Measurements from ENCODE around the gene UNC119B.

UNC119B gene

DNA sequence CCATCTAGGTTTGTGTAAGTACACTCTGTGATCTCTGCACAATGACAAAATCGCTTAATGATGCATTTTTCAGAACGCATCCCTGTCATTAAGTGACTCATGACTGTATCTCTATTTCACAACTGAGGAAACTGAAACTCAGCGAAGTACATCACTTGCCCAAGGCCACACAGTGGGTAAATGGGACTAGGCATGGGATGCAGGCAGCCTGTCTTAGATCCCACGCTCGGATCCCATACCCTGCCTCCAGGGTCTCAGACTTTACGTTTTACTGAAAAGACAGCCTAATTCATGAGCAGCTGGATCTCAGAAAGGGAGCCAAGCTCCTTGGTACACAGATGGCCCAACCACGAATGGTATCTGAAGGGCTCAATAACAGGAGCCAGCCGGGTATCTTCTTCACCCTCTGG lies 25.7 kb upstream of the UNC119B start:
- Histone ChIP-seq H3K9me3 (ENCODE audit: insufficient read depth, low read length) (no peaks in the 10 kb centered on the region), H3K36me3 (ENCODE audit: insufficient read depth, insufficient read length, low read length) (no peaks in the 10 kb centered on the region), H3K9ac (ENCODE audit: insufficient read length, low read depth) (no peak overlapping the region), H3K4me3 (ENCODE audit: insufficient read length, low read depth) (no peak overlapping the region), H3K27me3 (ENCODE audit: insufficient read depth, insufficient read length) (no peaks in the 10 kb centered on the region), H3K4me1 (ENCODE audit: insufficient read depth, insufficient read length) (peaks cover 6% of the 10 kb centered on the region)
- no peak for DNase-seq (ENCODE audit: low read depth, low spot score)
- no peak for TF ChIP-seq SUZ12 (IDR thresholded peaks at IDR 0.05; ENCODE audit: extremely low read depth, insufficient read depth, insufficient read length)
- TF ChIP-seq YY1 (IDR thresholded peaks at IDR 0.05; ENCODE audit: insufficient read depth, insufficient read length) = no peak
- TF ChIP-seq ZNF274 (IDR thresholded peaks at IDR 0.05; ENCODE audit: low read depth, low read length) = no peak

DNA sequence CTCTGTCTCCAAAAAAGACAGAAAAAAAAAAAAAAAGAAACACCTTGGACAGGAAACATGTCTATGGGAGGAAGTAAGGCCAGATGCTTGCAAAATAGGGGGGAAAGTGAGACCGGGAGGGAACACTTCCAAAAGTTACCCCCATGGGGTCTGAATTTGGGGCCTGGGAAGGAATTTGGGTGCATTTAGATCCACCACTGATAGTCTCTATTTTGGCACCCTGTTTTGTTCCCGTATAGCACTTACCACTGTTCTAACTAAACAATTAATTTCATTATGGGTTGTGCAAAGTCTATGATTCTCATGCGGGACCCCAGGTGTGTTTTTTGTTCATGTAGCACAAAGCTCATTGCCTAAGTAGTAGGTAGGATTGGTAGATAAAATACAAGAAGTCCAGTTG lies 24.7 kb upstream of the UNC119B start:
- DNase-seq (ENCODE audit: low read depth, low spot score) = no peak
- Histone ChIP-seq H3K36me3 (ENCODE audit: insufficient read depth, insufficient read length, low read length) (peaks cover under 1% of the 10 kb centered on the region), H3K27me3 (ENCODE audit: insufficient read depth, insufficient read length) (no peaks in the 10 kb centered on the region), H3K4me3 (ENCODE audit: insufficient read length, low read depth) (no peak overlapping the region), H3K4me1 (ENCODE audit: insufficient read depth, insufficient read length) (peaks cover 8% of the 10 kb centered on the region), H3K9ac (ENCODE audit: insufficient read length, low read depth) (no peak overlapping the region), H3K9me3 (ENCODE audit: insufficient read depth, low read length) (no peaks in the 10 kb centered on the region)
- TF ChIP-seq SUZ12 (IDR thresholded peaks at IDR 0.05; ENCODE audit: extremely low read depth, insufficient read depth, insufficient read length) (no peak), YY1 (IDR thresholded peaks at IDR 0.05; ENCODE audit: insufficient read depth, insufficient read length) (no peak), ZNF274 (IDR thresholded peaks at IDR 0.05; ENCODE audit: low read depth, low read length) (no peak)

DNA sequence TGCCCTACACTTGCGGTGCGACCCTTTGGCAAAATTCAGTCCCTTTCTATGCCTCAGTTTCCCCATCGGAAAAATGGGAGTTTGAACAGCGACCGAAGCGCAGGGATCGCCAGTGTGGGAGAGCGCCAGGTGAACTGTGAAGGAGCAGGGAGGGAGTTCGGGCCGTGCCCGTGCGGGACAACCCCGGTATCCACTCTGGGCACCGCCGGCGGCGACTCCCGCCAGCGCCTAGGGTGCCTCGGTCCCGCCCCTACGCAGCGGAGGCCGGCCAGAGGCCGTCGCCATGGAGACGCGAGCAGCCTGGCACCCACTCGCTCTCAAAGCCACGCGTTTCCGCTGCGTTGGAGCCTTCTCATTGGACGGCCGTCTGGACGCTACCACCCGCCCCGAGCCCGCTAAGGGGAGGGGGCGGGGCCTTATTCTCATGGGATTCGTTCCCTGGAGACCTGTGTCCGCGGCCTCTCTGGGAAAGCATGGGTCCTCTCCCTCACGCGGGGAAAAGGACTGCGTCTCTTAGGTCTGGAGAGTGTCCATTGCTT lies 24.0 kb upstream of the UNC119B start:
- Histone ChIP-seq H3K36me3 (ENCODE audit: insufficient read depth, insufficient read length, low read length) (peaks cover 4% of the 10 kb centered on the region), H3K9me3 (ENCODE audit: insufficient read depth, low read length) (no peaks in the 10 kb centered on the region), H3K4me3 (ENCODE audit: insufficient read length, low read depth) (peak overlapping the region; percentile 75), H3K9ac (ENCODE audit: insufficient read length, low read depth) (peak overlapping the region; percentile 81), H3K27me3 (ENCODE audit: insufficient read depth, insufficient read length) (no peaks in the 10 kb centered on the region), H3K4me1 (ENCODE audit: insufficient read depth, insufficient read length) (peaks cover 13% of the 10 kb centered on the region)
- TF ChIP-seq SUZ12 (IDR thresholded peaks at IDR 0.05; ENCODE audit: extremely low read depth, insufficient read depth, insufficient read length) (no peak), ZNF274 (IDR thresholded peaks at IDR 0.05; ENCODE audit: low read depth, low read length) (no peak), YY1 (IDR thresholded peaks at IDR 0.05; ENCODE audit: insufficient read depth, insufficient read length) (no peak)
- peak; percentile 97 for DNase-seq (ENCODE audit: low read depth, low spot score)

DNA sequence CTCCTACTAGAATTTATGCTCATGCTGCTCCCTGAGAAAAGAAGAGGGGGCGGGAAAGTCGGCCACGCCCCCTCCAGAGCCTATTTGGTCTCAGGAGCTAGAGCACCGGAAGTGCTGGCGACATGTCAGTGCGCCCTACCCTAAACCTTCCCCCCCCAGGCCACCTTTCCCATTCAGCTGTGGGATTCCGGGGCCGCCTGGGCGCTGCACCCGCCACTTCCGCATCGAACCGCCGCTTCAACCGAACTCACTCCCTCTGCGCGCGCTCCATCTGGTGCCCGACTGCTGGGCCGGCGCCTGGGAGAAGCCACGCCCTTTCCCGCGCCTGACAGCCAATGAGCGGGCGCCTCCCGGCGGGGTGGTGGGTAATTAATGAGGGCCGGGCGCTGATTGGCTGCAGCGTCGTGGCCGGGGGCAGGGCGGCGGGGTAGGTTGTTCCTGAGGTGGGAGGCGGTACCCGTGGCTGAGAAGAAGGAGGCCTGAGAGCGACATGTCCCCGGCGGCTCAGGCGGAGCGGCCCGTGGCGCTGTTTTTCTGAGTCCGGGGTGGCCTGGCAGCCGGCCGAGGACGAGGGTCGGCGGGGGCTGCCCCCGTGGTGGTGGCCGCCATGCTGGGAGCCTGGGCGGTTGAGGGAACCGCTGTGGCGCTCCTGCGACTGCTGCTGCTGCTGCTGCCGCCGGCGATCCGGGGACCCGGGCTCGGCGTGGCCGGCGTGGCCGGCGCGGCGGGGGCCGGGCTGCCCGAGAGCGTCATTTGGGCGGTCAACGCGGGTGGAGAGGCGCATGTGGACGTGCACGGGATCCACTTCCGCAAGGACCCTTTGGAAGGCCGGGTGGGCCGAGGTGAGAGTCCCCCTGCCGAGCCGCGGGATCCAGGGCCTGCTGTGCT lies 23.3 kb upstream of the UNC119B start, which contains the start of gene MLEC:
Gene MLEC (plus strand): TSS at position 460 of the 888 bp plus-strand sequence. CDS start 148 bp downstream, at position 608.
- Histone ChIP-seq H3K4me3 (ENCODE audit: insufficient read length, low read depth) (peak within 1 kb of the TSS; percentile 92), H3K9ac (ENCODE audit: insufficient read length, low read depth) (peak within 1 kb of the TSS; percentile 95), H3K36me3 (ENCODE audit: insufficient read depth, insufficient read length, low read length) (peaks cover 4% of the 10 kb centered on the region), H3K9me3 (ENCODE audit: insufficient read depth, low read length) (no peaks in the 10 kb centered on the region), H3K27me3 (ENCODE audit: insufficient read depth, insufficient read length) (no peaks in the 10 kb centered on the region), H3K4me1 (ENCODE audit: insufficient read depth, insufficient read length) (peaks cover 14% of the 10 kb centered on the region)
- no peak for TF ChIP-seq YY1 (IDR thresholded peaks at IDR 0.05; ENCODE audit: insufficient read depth, insufficient read length)
- TF ChIP-seq SUZ12 (IDR thresholded peaks at IDR 0.05; ENCODE audit: extremely low read depth, insufficient read depth, insufficient read length) = no peak
- TF ChIP-seq ZNF274 (IDR thresholded peaks at IDR 0.05; ENCODE audit: low read depth, low read length) = no peak
- DNase-seq (ENCODE audit: low read depth, low spot score) = peak; percentile 95

- H3K9ac ChIP-seq (ENCODE audit: insufficient read length, low read depth) = peak overlapping the region; percentile 95
- DNase-seq (ENCODE audit: low read depth, low spot score) = no peak
These were observed 22.5 kb upstream of the UNC119B start for GRCh38 chr12:120687578-120688289.

GRCh38 chr12:120688527-120689071 lies 21.7 kb upstream of the UNC119B start:
- H3K9me3 ChIP-seq (ENCODE audit: insufficient read depth, low read length) = no peaks in the 10 kb centered on the region
- peak overlapping the region; percentile 92 for H3K4me3 ChIP-seq (ENCODE audit: insufficient read length, low read depth)
- H3K4me1 ChIP-seq (ENCODE audit: insufficient read depth, insufficient read length) = peaks cover 19% of the 10 kb centered on the region
- H3K27me3 ChIP-seq (ENCODE audit: insufficient read depth, insufficient read length) = no peaks in the 10 kb centered on the region
- TF ChIP-seq ZNF274 (IDR thresholded peaks at IDR 0.05; ENCODE audit: low read depth, low read length) = no peak
- no peak for TF ChIP-seq YY1 (IDR thresholded peaks at IDR 0.05; ENCODE audit: insufficient read depth, insufficient read length)
- TF ChIP-seq SUZ12 (IDR thresholded peaks at IDR 0.05; ENCODE audit: extremely low read depth, insufficient read depth, insufficient read length) = no peak
- peak overlapping the region; percentile 95 for H3K9ac ChIP-seq (ENCODE audit: insufficient read length, low read depth)
- no peak for DNase-seq (ENCODE audit: low read depth, low spot score)
- H3K36me3 ChIP-seq (ENCODE audit: insufficient read depth, insufficient read length, low read length) = peaks cover 7% of the 10 kb centered on the region

More at GRCh38 chr12:120687578-120688289, 22.5 kb upstream of the UNC119B start:
- H3K4me1 ChIP-seq (ENCODE audit: insufficient read depth, insufficient read length) = peaks cover 14% of the 10 kb centered on the region
- H3K9me3 ChIP-seq (ENCODE audit: insufficient read depth, low read length) = no peaks in the 10 kb centered on the region
- no peak for TF ChIP-seq SUZ12 (IDR thresholded peaks at IDR 0.05; ENCODE audit: extremely low read depth, insufficient read depth, insufficient read length)
- no peak for TF ChIP-seq YY1 (IDR thresholded peaks at IDR 0.05; ENCODE audit: insufficient read depth, insufficient read length)
- TF ChIP-seq ZNF274 (IDR thresholded peaks at IDR 0.05; ENCODE audit: low read depth, low read length) = no peak
- H3K36me3 ChIP-seq (ENCODE audit: insufficient read depth, insufficient read length, low read length) = peaks cover 4% of the 10 kb centered on the region
- H3K27me3 ChIP-seq (ENCODE audit: insufficient read depth, insufficient read length) = no peaks in the 10 kb centered on the region
- H3K4me3 ChIP-seq (ENCODE audit: insufficient read length, low read depth) = peak overlapping the region; percentile 92
